Neuronal stem cell (in vitro differentiated cells): ENCODE data around the gene SH3BP2.

Source experiments
- DNase-seq: peaks from one replicate; pipeline ENCODE4 v3.0.0-alpha.2; 2013; ENCODE audit warnings: low spot score
- H2AFZ ChIP-seq: one replicate; pipeline ENCODE4 v1.6.1; 2013; ENCODE audit warnings: mild to moderate bottlenecking, low read length, inconsistent platforms
- H2AK5ac ChIP-seq: 2 replicates; pipeline ENCODE4 v1.6.1; 2013; ENCODE audit warnings: low read depth, mild to moderate bottlenecking, inconsistent platforms, low read length, moderate library complexity, mixed read lengths
- H2BK120ac ChIP-seq: 2 replicates; pipeline ENCODE4 v1.6.1; 2013; ENCODE audit warnings: low read depth, mild to moderate bottlenecking, inconsistent platforms, low read length, moderate library complexity, mixed read lengths
- H2BK12ac ChIP-seq: one replicate; pipeline ENCODE4 v1.6.1; 2013; ENCODE audit warnings: low read length, inconsistent platforms
- H2BK15ac ChIP-seq: 2 replicates; pipeline ENCODE4 v1.6.1; 2013; ENCODE audit warnings: mild to moderate bottlenecking, low read length, inconsistent platforms, mixed read lengths
- H2BK5ac ChIP-seq: one replicate; pipeline ENCODE4 v1.6.1; 2013; ENCODE audit warnings: inconsistent platforms, mild to moderate bottlenecking, low read length, moderate library complexity
- H3K14ac ChIP-seq: one replicate; pipeline ENCODE4 v1.6.1; 2013; ENCODE audit warnings: low read length, inconsistent platforms
- H3K18ac ChIP-seq: 2 replicates; pipeline ENCODE4 v1.6.1; 2013; ENCODE audit warnings: low read length, inconsistent platforms
- H3K23ac ChIP-seq: 2 replicates; pipeline ENCODE4 v1.6.1; 2013; ENCODE audit warnings: low read depth, mild to moderate bottlenecking, mixed read lengths, low read length, inconsistent platforms; ENCODE audit not compliant: poor library complexity
- H3K27ac ChIP-seq: replicated peaks from 3 replicates; pipeline ENCODE4 v1.5.1; 2013; ENCODE audit warnings: low read length, inconsistent platforms
- H3K27me3 ChIP-seq, 3 experiments: 2 replicates each; pipeline ENCODE4 v1.6.1; 2013; ENCODE audit warnings: low read length in 3 of 3, mild to moderate bottlenecking in 2 of 3, inconsistent platforms in 1 of 3, low read depth in 1 of 3, mixed read lengths in 1 of 3, moderate library complexity in 1 of 3; ENCODE audit not compliant: control insufficient read depth in 3 of 3, insufficient read depth in 3 of 3
- H3K36me3 ChIP-seq, 2 donors: replicated peaks in 1 of 2; 2 replicates each; pipeline ENCODE4 v1.6.1; 2013; ENCODE audit warnings: low read length in 2 of 2; ENCODE audit not compliant: control insufficient read depth in 2 of 2, insufficient read depth in 2 of 2
- H3K4ac ChIP-seq: 2 replicates; pipeline ENCODE4 v1.6.1; 2013; ENCODE audit warnings: inconsistent platforms, mild to moderate bottlenecking, low read length, moderate library complexity
- H3K4me1 ChIP-seq, 2 donors: 1 replicate in 1 of 2; 2 replicates in 1 of 2; pipeline ENCODE4 v1.6.1; 2013; ENCODE audit warnings: low read length in 2 of 2, low read depth in 1 of 2; ENCODE audit not compliant: control insufficient read depth in 2 of 2, insufficient read depth in 1 of 2
- H3K4me2 ChIP-seq: one replicate; pipeline ENCODE4 v1.6.1; 2013; ENCODE audit warnings: mild to moderate bottlenecking, low read length, inconsistent platforms; ENCODE audit not compliant: insufficient read depth, poor library complexity, severe bottlenecking
- H3K4me3 ChIP-seq, 2 donors: 2 replicates each; pipeline ENCODE4 v1.5.1; 2013; ENCODE audit warnings: low read length in 2 of 2, mild to moderate bottlenecking in 2 of 2, inconsistent platforms in 1 of 2, moderate library complexity in 1 of 2
- H3K79me1 ChIP-seq: one replicate; pipeline ENCODE4 v1.6.1; 2013; ENCODE audit warnings: low read depth, mild to moderate bottlenecking, inconsistent platforms, low read length, moderate library complexity
- H3K9ac ChIP-seq: one replicate; pipeline ENCODE4 v1.6.1; 2013; ENCODE audit warnings: mild to moderate bottlenecking, low read depth, low read length, inconsistent platforms; ENCODE audit not compliant: poor library complexity
- H3K9me3 ChIP-seq, 2 donors: replicated peaks in 1 of 2; 2 replicates each; pipeline versions ENCODE3 to v1.6.1; 2013; ENCODE audit warnings: low read length in 2 of 2, mild to moderate bottlenecking in 2 of 2, inconsistent platforms in 1 of 2, low read depth in 1 of 2, mixed read lengths in 1 of 2, moderate library complexity in 1 of 2; ENCODE audit not compliant: control insufficient read depth in 2 of 2, insufficient read depth in 1 of 2
- H4K8ac ChIP-seq: one replicate; pipeline ENCODE4 v1.6.1; 2013; ENCODE audit warnings: low read depth, mild to moderate bottlenecking, inconsistent platforms, low read length, moderate library complexity
- H4K91ac ChIP-seq: one replicate; pipeline ENCODE4 v1.6.1; 2013; ENCODE audit warnings: low read length, low read depth, mild to moderate bottlenecking, inconsistent platforms; ENCODE audit not compliant: poor library complexity
- WGBS, 2 donors: extraction: QIAGEN DNeasy Blood & Tissue Kit; methylation state at CpG; one replicate each; pipeline ENCODE4 v1.1.7; 2013; ENCODE audit warnings: missing lambda C conversion rate in 2 of 2, mixed read lengths in 1 of 2; ENCODE audit not compliant: insufficient read length in 2 of 2, insufficient replicate concordance in 1 of 2; ENCODE audit errors: extremely low coverage in 2 of 2; 5-methylcytosine and 5-hydroxymethylcytosine counted together

The SH3BP2 gene

GRCh38 chr4:2843941-2844584, 51.2 kb downstream of the SH3BP2 start:
- Histone ChIP-seq H2BK15ac (no peak overlapping the region), H3K4me3 (peak overlapping the region; percentile 75 to 95), H2AK5ac (peak overlapping the region; percentile 81), H3K79me1 (peaks cover 3% of the 10 kb centered on the region), H3K4me2 (peak overlapping the region; percentile 77), H2BK12ac (no peak overlapping the region), H3K27me3 (no peaks in the 10 kb centered on the region), H3K36me3 (no peaks in the 10 kb centered on the region), H3K18ac (peak overlapping the region; percentile 96), H4K8ac (no peak overlapping the region), H2BK120ac (no peak overlapping the region), H3K9ac (peak overlapping the region; percentile 88), H2BK5ac (no peak overlapping the region), H3K14ac (peak overlapping the region; percentile 94), H3K4ac (no peak overlapping the region), H2AFZ (peak overlapping the region; percentile 94), H3K27ac (peak overlapping the region; percentile 76), H3K9me3 (no peaks in the 10 kb centered on the region), H3K4me1 (peaks cover 5 to 6% of the 10 kb centered on the region in 2 donors), H4K91ac (no peak overlapping the region), H3K23ac (peak overlapping the region; percentile 93)
- DNase-seq = peak; percentile 49
- no CpG with 5 or more reads among the region's 74 CpGs for WGBS, 2 donors

GRCh38 chr4:2846172-2846571, 53.3 kb downstream of the SH3BP2 start:
- Histone ChIP-seq H4K91ac (no peak overlapping the region), H3K27ac (no peak overlapping the region), H3K23ac (no peak overlapping the region), H3K4me1 (peaks cover 5 to 6% of the 10 kb centered on the region in 2 donors), H3K27me3 (no peaks in the 10 kb centered on the region), H3K4me2 (no peak overlapping the region), H3K4me3 (no peak overlapping the region), H3K9ac (no peak overlapping the region), H2AK5ac (no peak overlapping the region), H4K8ac (no peak overlapping the region), H3K4ac (no peak overlapping the region), H2BK15ac (no peak overlapping the region), H2BK120ac (no peak overlapping the region), H3K36me3 (no peaks in the 10 kb centered on the region), H3K14ac (no peak overlapping the region), H3K18ac (no peak overlapping the region), H2BK5ac (no peak overlapping the region), H3K9me3 (no peaks in the 10 kb centered on the region), H3K79me1 (peaks cover 5% of the 10 kb centered on the region), H2BK12ac (no peak overlapping the region), H2AFZ (no peak overlapping the region)
- no peak for DNase-seq
- no CpG with 5 or more reads among the region's 2 CpGs for WGBS, 2 donors

GRCh38 chr4:2847302-2847871, 54.5 kb downstream of the SH3BP2 start:
- no peaks in the 10 kb centered on the region for H3K36me3 ChIP-seq
- no peak overlapping the region for H2BK5ac ChIP-seq
- H2BK120ac ChIP-seq = no peak overlapping the region
- no peak overlapping the region for H3K4ac ChIP-seq
- no peak overlapping the region for H4K8ac ChIP-seq
- H3K9me3 ChIP-seq = no peaks in the 10 kb centered on the region
- no peak overlapping the region for H3K23ac ChIP-seq
- H3K9ac ChIP-seq = no peak overlapping the region
- no peak overlapping the region for H3K14ac ChIP-seq
- no peak overlapping the region for H2AFZ ChIP-seq
- no peak overlapping the region for H2AK5ac ChIP-seq
- no peak overlapping the region for H4K91ac ChIP-seq
- H2BK12ac ChIP-seq = no peak overlapping the region
- H3K18ac ChIP-seq = no peak overlapping the region
- H3K4me2 ChIP-seq = no peak overlapping the region
- no peak overlapping the region for H2BK15ac ChIP-seq
- H3K79me1 ChIP-seq = peaks cover 5% of the 10 kb centered on the region
- no peak overlapping the region for H3K4me3 ChIP-seq
- H3K27ac ChIP-seq = no peak overlapping the region
- WGBS, 2 donors = no CpG with 5 or more reads among the region's 11 CpGs
- no peaks in the 10 kb centered on the region for H3K27me3 ChIP-seq
- no peak for DNase-seq
- H3K4me1 ChIP-seq = peaks cover 5 to 6% of the 10 kb centered on the region in 2 donors

GRCh38 chr4:2848449-2848848, 55.6 kb downstream of the SH3BP2 start:
- no peak overlapping the region for H2AFZ ChIP-seq
- no peak overlapping the region for H2BK120ac ChIP-seq
- H3K9me3 ChIP-seq = no peaks in the 10 kb centered on the region
- no peak overlapping the region for H2AK5ac ChIP-seq
- DNase-seq = no peak
- no peak overlapping the region for H2BK5ac ChIP-seq
- H3K14ac ChIP-seq = no peak overlapping the region
- H3K4ac ChIP-seq = no peak overlapping the region
- no peak overlapping the region for H3K18ac ChIP-seq
- H3K27me3 ChIP-seq = no peaks in the 10 kb centered on the region
- H3K4me3 ChIP-seq = no peak overlapping the region
- H4K91ac ChIP-seq = no peak overlapping the region
- H3K4me1 ChIP-seq = no peaks in the 10 kb centered on the region
- no peak overlapping the region for H3K9ac ChIP-seq
- no peak overlapping the region for H2BK15ac ChIP-seq
- no CpG with 5 or more reads among the region's 2 CpGs for WGBS, 2 donors
- H3K36me3 ChIP-seq = peaks cover 0 to 6% of the 10 kb centered on the region in 2 donors
- H2BK12ac ChIP-seq = no peak overlapping the region
- peaks cover 5% of the 10 kb centered on the region for H3K79me1 ChIP-seq
- H3K27ac ChIP-seq = no peak overlapping the region
- no peak overlapping the region for H4K8ac ChIP-seq
- H3K4me2 ChIP-seq = no peak overlapping the region
- H3K23ac ChIP-seq = no peak overlapping the region
